Ureter (tissue), 1 donor: ENCODE data around the gene NPB. TPM values are rescaled to one million over a fixed set of nuclear protein-coding genes. Genes with fewer than 3 reads are reported as not detected.

Experiments used
- DNase-seq: peaks from one replicate; pipeline ENCODE4 v3.0.0-alpha.2; 2020; ENCODE audit warnings: low spot score
- total RNA-seq: library from RNA; stranded (reverse); gene quantifications from one replicate; pipeline ENCODE4 v1.2.4, GENCODE V29; 2023
- donor health status: DM: yes; HTN: yes; CAD: no.

NPB gene
- total RNA-seq, 1 donor from 2014 or later: 0.29 TPM

- no peak for DNase-seq
Observed at GRCh38 chr17:81940538-81941483, 38.8 kb downstream of the NPB start.

GRCh38 chr17:81941484-81942166 lies 39.6 kb downstream of the NPB start:
- DNase-seq: no peak

- no peak for DNase-seq
Observed at GRCh38 chr17:81942167-81942553, 40.1 kb downstream of the NPB start.

- no peak for DNase-seq
Observed at GRCh38 chr17:81944858-81945257, 42.8 kb downstream of the NPB start.

GRCh38 chr17:81947189-81947588 lies 45.2 kb downstream of the NPB start, which contains the start of gene MYADML2:
Gene MYADML2, minus strand, starts transcription at chr17:81947233. Its CDS starts 5,492 bp downstream, at chr17:81941741.
- no peak for DNase-seq

GRCh38 chr17:81948635-81949378 lies 46.8 kb downstream of the NPB start:
- DNase-seq: no peak

- no peak for DNase-seq
Observed at GRCh38 chr17:81950501-81950900, 48.5 kb downstream of the NPB start.

- no peak for DNase-seq
Observed at GRCh38 chr17:81951785-81952684, 50.0 kb downstream of the NPB start.

Other genes with a start within 250 kb of the NPB start
- not detected for gene PDE6G, start 245.7 kb upstream of the NPB start, total RNA-seq
- gene OXLD1, start 235.6 kb upstream of the NPB start, total RNA-seq: 31.4 TPM
- 19.2 TPM for gene CCDC137, start 235.5 kb upstream of the NPB start, total RNA-seq
- 35.5 TPM for gene ARL16, start 218.4 kb upstream of the NPB start, total RNA-seq
- gene HGS, start 218.2 kb upstream of the NPB start, total RNA-seq: 101 TPM
- 59.8 TPM for gene MRPL12, start 198.9 kb upstream of the NPB start, total RNA-seq
- 33.1 TPM for gene SLC25A10, start 190.0 kb upstream of the NPB start, total RNA-seq
- gene GCGR, start 98.1 kb upstream of the NPB start, total RNA-seq: not detected
- gene MCRIP1, start 68.9 kb upstream of the NPB start, total RNA-seq: 73.6 TPM
- not detected for gene PPP1R27, start 67.2 kb upstream of the NPB start, total RNA-seq
- gene P4HB, start 41.7 kb upstream of the NPB start, total RNA-seq: 665 TPM
- gene ARHGDIA, start 30.9 kb upstream of the NPB start, total RNA-seq: 498 TPM
- gene ALYREF, start 10.7 kb upstream of the NPB start, total RNA-seq: 64.2 TPM
- gene ANAPC11, start 10.5 kb upstream of the NPB start, total RNA-seq: 70.3 TPM
- 58.9 TPM for gene PCYT2, start 9.2 kb downstream of the NPB start, total RNA-seq
- gene SIRT7, start 15.9 kb downstream of the NPB start, total RNA-seq: 30.4 TPM
- gene MAFG, start 25.5 kb downstream of the NPB start, total RNA-seq: 14.1 TPM
- gene PYCR1, start 35.1 kb downstream of the NPB start, total RNA-seq: 63.9 TPM
- not detected for gene MYADML2, start 45.0 kb downstream of the NPB start, total RNA-seq
- gene NOTUM, start 58.9 kb downstream of the NPB start, total RNA-seq: 4.0 TPM
- 52.4 TPM for gene ASPSCR1, start 75.4 kb downstream of the NPB start, total RNA-seq
- gene CENPX, start 120.6 kb downstream of the NPB start, total RNA-seq: 58.5 TPM
- 11.0 TPM for gene LRRC45, start 121.1 kb downstream of the NPB start, total RNA-seq
- gene RAC3, start 129.4 kb downstream of the NPB start, total RNA-seq: 5.0 TPM
- 176 TPM for gene DCXR, start 135.5 kb downstream of the NPB start, total RNA-seq
- 30.0 TPM for gene RFNG, start 149.6 kb downstream of the NPB start, total RNA-seq
- gene GPS1, start 149.7 kb downstream of the NPB start, total RNA-seq: 91.2 TPM
- gene DUS1L, start 163.6 kb downstream of the NPB start, total RNA-seq: 158 TPM
- 165 TPM for gene FASN, start 196.0 kb downstream of the NPB start, total RNA-seq